IPS-11a (cell line): ENCODE measurements around the gene FBXO48.

ENCODE experiments used
- H3K4me3 ChIP-seq: one replicate; pipeline ENCODE4 v1.5.1; 2013; ENCODE audit warnings: low read depth, low read length, control low read depth

FBXO48 gene

GRCh38 chr2:68438455-68439303 lies 28.4 kb downstream of the FBXO48 start:
- H3K4me3 ChIP-seq: no peak overlapping the region

GRCh38 chr2:68436270-68436669 lies 30.8 kb downstream of the FBXO48 start:
- no peak overlapping the region for H3K4me3 ChIP-seq

- no peak overlapping the region for H3K4me3 ChIP-seq
Measured at GRCh38 chr2:68435615-68436014, 31.5 kb downstream of the FBXO48 start.

- no peak overlapping the region for H3K4me3 ChIP-seq
Measured at GRCh38 chr2:68434981-68435380, 32.1 kb downstream of the FBXO48 start.

GRCh38 chr2:68432696-68433658 lies 34.1 kb downstream of the FBXO48 start:
- no peak overlapping the region for H3K4me3 ChIP-seq

- no peak overlapping the region for H3K4me3 ChIP-seq
Measured at GRCh38 chr2:68431316-68431972, 35.6 kb downstream of the FBXO48 start.

GRCh38 chr2:68429311-68429826 lies 37.7 kb downstream of the FBXO48 start:
- H3K4me3 ChIP-seq: no peak overlapping the region

- no peak overlapping the region for H3K4me3 ChIP-seq
Measured at GRCh38 chr2:68428746-68429145, 38.3 kb downstream of the FBXO48 start.

- no peak overlapping the region for H3K4me3 ChIP-seq
Measured at GRCh38 chr2:68428126-68428525, 39.0 kb downstream of the FBXO48 start.

- H3K4me3 ChIP-seq: no peak overlapping the region
Measured at GRCh38 chr2:68426848-68427579, 40.1 kb downstream of the FBXO48 start.

- no peak overlapping the region for H3K4me3 ChIP-seq
Measured at GRCh38 chr2:68426446-68426845, 40.6 kb downstream of the FBXO48 start.

GRCh38 chr2:68425503-68425902 lies 41.6 kb downstream of the FBXO48 start:
- no peak overlapping the region for H3K4me3 ChIP-seq

- no peak overlapping the region for H3K4me3 ChIP-seq
Measured at GRCh38 chr2:68423966-68424650, 43.0 kb downstream of the FBXO48 start.

- H3K4me3 ChIP-seq: no peak overlapping the region
Measured at GRCh38 chr2:68420254-68420910, 46.7 kb downstream of the FBXO48 start.

GRCh38 chr2:68418855-68419254 lies 48.2 kb downstream of the FBXO48 start:
- no peak overlapping the region for H3K4me3 ChIP-seq

GRCh38 chr2:68418419-68418818 lies 48.7 kb downstream of the FBXO48 start:
- H3K4me3 ChIP-seq: no peak overlapping the region

GRCh38 chr2:68417926-68418325 lies 49.2 kb downstream of the FBXO48 start:
- no peak overlapping the region for H3K4me3 ChIP-seq

GRCh38 chr2:68416081-68416675 lies 50.9 kb downstream of the FBXO48 start:
- no peak overlapping the region for H3K4me3 ChIP-seq

- no peak overlapping the region for H3K4me3 ChIP-seq
Measured at GRCh38 chr2:68415521-68415920, 51.6 kb downstream of the FBXO48 start.
